Measurements from ENCODE around the gene SPON2.

Gene SPON2

DNA sequence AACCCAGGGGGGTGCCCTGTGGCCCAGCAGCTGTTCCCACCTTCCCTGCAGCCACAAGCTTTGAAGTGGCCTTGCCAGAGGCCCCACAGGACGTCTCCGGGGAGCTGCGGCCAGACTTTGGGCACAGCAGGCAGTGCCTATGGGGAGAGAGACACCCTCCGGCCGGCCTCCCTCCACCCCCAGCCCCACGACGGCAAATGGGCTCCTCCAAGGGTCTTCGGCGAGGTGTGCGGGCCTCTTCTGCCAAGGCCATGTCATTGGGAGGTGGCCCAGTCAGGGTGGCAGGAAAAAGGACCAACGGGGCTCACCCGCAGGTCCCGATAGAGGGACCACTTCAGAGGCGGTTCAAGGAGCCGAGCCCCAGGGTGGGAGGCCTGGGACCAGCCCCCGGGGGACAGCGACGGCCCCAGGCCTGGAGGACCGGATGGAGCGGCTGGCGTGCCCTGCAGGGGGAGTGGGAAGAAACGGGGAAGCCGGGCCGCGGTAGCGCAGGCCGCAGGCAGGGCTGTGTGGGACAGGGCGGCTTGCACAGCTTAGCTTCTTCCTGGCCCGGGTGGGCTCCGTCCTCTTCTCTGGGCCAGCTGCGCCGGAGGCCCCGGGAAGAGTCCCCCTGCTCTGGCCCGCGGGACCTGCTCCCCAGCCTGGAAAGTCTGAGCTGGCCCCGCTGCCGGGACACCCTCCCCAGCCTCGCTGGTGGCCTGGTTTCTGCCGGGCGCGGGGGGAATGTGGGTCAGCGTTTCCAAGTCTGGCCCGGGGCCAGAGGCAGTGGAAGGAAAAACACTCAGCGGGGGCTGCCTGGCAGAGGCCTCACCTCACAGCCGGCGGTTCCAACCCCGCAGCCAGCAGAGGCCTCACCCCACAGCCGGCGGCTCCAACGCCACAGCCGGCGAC lies 21.9 kb upstream of the SPON2 start:
- no peak for ATAC-seq

DNA sequence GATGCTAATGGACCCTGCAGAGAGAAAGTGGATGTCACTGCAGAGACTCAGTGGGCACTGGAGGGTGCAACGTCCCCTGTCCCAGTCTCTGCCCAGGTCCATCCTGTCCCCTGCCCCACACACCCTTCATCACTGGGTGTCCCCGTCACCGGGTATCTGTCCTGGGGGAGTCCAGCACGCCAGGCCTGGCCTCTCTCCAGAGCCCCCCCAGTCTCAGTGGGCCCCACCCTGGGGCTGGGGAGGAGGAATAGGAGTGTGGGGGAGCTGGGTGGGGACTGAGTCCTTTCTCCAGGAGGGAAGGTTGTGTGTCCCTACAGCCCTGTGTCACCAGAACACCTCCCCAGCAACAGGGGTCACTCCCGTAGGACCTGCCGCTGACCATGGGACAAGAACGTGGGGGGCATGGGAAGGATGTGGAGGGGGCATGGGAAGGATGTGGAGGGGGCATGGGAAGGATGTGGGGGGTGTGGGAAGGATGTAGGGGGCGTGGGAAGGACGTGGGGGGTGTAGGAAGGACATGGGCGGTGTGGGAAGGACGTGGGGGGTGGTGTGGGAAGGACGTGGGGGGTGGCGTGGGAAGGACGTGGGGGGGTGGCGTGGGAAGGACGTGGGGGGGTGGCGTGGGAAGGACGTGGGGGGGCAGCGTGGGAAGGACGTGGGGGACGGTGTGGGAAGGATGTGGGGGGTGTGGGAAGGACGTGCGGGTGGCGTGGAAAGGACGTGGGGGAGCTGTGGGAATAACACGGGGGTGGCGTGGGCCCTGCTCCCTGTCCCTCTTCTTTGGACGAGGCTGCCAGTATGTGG lies 21.0 kb upstream of the SPON2 start:
- ATAC-seq: no peak

DNA sequence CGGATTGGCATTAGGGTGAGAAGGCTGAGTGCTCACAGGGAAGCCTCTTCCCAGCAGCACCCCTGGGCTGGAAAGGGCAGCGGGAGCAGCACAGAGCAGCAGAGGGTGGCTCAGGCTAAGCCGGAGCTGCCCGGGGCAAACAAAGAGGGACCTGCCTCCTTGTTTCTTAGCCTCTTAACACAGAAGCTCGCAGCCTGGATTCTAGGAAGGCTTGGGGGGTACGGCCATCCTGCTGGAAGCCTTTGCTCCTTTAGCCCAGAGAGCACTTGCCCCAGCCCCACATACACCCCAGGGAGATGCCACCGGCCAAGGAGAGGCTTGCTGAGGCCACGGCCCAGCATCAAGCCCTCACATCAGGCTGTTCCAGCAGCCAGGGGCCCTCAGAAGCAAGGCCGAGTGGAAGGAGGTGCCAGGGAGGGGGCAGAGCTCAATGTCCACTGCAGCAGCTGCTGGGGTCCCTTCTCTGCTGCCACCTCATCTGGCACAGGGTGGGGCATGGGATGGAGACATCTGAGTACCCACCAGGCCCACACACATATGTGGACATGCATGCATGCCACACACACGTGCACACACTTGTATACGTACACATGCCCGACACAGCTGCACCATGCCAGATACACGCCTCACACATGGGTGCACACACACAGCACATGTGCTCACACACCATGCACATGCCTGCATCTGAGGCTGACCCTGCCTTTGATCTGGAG lies 20.3 kb upstream of the SPON2 start:
- no peak for ATAC-seq

DNA sequence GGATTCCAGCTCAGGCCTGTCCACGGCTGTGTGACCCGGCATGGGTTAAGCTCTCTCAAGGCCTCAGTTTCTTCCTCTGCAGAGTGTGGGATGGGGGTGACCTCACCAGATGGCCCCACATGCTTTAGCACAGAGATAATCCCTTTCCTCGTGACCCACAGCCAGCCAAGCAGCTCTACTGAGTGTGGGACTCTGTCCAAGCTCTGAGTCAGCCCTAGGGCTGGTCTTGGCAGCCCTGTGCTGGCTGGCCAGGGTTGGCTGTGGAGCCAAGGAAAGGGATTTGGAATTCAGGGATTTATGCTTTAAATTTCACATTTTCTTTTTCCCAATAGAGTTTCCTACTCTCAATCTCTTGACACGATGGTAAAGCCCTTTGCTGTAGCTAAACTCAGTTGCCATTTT lies 19.7 kb upstream of the SPON2 start:
- ATAC-seq: no peak

DNA sequence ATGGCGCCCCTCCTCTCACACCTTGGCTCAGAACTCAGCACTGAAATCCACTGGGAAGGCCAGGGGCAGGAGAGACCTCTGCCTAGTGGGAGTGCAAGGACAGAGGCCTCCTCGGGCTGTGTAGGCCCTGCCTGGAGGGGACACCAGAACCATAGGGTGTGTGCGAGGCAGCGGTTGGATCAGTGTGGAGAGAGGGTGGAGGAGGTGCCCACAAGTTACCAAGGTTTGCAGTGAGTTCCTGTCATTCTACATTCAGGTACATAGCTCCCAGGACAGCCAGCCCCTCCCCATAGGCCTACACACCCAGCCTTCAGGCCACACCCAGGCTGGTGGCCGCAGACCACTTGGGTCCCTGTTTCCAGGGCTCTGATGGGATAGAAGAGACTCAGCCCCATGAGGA lies 19.2 kb upstream of the SPON2 start:
- no peak for ATAC-seq

DNA sequence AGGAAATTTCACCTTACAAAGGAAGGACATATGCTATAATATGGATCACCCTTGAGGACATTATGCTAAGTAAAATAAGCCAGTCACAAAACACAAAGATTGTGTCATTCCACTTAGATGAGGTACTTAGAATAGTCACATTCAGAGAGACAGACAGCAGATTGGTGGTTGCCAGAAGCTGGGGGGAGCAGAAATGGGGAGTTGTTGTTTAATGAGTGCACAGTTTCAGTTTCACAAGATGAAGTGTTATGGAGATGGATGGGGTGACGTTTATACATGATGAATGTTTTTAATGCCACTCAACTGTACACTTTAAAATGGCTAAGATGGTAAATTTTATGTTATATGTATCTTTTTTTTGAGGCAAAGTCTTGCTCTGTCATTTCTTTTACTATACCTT lies 14.8 kb upstream of the SPON2 start:
- peak; percentile 96 to 99 for ATAC-seq

DNA sequence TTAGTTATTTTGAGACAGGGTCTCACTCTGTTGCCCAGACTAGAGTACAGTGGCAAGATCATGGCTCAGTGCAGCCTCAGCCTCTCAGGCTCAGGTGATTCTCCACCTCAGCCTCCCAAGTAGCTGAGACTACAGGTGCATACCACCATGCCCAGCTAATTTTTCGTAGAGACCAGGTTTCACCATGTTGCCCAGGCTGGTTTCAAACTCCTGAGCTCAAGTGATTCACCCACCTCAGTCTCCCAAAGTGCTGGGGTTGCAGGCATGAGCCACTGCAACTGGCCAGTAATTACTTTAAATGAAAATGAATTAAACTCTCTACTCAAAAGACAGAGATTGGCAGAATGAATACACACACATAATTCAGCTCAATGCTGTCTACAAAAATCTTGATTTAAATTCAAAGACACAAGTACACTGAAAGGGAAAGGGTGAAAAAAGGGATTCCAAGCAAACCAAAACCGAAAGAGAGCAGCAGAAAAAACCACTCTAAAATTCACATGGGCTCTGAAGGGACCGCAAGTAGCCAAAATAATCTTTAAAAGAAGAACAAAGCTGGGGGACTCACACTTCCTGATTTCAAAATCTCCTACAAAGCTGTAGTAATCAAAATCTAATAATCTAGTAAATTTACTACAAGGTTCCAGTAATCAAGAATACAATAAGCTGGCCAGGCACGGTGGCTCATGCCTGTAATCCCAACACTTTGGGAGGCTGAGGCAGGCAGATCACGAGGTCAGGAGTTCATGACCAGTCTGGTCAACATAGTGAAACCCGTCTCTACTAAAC lies 11.8 kb upstream of the SPON2 start:
- no peak for ATAC-seq

DNA sequence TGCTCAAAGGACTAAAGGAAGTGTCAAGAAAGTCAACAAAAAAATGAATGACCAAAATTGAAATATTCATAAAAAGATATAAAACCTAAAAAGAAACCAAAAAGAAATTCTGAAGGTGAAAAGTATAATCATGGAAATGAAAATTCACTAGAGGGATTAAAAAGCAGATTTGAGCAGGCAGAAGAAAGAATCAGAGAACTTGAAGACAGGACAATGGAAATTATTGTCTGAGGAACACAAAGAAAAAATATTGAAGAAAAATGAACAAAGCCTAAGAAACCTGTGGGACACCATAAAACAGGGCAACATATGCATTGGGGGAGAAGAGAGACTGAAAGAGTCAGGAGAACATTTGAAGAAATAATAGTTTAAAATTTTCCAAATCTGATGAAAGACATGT lies 9.9 kb upstream of the SPON2 start:
- ATAC-seq: no peak

DNA sequence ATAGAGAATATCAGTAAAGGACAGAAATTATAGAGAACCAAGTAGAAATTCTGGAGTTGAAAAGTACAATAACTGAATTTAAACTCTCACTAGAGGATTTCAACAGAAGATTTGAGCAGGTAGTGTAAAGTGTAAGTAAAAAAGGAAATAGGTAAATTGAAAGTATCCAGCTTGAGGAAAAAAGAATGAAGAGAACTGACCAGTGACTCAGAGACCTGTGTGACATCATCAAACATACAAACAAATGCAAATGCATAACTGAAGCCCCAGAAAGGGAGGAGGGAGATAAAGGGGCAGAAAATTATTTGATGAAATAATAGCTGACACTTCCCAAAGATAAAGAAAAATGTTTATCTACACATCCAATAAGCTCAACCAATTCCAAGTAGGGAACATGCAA lies 8.3 kb upstream of the SPON2 start:
- ATAC-seq: no peak

DNA sequence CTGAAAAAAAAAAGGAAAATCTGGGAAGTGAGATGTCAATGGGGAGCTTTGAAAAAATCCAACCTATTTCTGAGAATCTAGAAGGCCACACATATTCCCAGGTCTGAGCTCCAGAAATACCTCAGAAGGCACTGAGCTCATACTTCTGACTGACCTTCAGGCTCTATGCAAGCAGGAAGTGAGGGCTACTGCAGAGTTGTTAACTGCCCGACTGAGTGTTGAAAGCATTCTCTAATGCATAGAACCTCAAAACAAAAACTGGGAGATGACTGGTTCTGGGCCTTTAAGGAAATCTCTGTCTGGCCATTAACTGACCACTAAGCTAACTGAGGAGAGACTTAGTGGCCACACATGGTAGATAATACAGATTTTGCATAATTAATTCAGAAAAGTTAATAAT lies 7.6 kb upstream of the SPON2 start:
- ATAC-seq: no peak

DNA sequence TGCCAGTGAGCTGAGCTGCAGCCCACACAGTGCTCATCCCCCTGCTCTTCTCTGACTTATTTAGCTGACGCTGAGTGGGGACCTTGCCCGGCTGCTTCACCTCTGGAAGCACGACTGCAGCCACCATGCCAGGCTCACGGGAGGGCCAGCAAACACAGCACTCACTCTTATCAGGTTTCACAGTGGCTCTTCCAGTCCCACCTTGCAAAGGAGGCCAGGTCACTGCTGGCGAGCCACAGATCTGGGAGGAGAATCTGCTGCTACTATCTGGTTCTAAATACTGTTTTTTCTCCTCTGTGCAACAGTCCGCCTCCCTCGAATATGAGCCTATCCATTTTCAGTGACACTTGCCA lies 6.7 kb upstream of the SPON2 start:
- no peak for ATAC-seq

DNA sequence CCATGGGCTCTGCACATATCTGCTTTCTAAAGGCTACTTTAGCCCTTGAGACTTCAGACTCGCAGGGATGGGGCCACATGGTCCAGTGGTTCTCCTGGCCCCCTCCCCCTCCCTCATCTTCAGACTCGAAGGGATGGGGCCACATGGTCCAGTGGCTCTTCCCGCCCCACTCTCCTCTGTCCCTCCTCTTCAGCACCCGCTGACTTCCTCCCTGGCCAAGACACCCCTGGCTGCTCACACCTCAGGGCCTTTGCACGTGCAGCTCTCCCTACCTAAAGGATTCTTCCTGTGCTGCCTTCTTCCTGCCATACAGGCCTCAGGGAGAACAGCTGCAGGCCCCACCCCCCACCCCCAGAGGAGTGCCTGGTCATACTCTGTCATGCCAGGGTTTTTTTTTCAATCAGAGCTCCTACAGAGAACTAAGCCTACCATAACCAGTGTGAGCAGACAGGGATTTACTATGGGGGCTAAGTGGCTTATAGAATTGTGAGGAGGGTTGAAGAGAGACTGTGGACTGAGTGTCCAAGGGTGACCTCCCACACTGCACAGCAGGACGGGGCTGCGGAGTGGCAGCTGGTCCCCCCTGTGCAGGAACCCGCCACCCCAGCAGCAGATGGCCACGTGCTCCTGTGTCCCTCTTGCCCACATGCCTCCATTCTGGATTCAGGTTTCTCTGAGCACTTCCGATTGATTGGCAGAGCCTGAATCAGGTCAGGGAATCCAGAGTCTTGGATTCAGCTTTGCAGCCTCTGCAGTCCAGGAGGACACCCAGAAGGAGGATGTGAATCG lies 6.1 kb upstream of the SPON2 start:
- ATAC-seq: no peak

DNA sequence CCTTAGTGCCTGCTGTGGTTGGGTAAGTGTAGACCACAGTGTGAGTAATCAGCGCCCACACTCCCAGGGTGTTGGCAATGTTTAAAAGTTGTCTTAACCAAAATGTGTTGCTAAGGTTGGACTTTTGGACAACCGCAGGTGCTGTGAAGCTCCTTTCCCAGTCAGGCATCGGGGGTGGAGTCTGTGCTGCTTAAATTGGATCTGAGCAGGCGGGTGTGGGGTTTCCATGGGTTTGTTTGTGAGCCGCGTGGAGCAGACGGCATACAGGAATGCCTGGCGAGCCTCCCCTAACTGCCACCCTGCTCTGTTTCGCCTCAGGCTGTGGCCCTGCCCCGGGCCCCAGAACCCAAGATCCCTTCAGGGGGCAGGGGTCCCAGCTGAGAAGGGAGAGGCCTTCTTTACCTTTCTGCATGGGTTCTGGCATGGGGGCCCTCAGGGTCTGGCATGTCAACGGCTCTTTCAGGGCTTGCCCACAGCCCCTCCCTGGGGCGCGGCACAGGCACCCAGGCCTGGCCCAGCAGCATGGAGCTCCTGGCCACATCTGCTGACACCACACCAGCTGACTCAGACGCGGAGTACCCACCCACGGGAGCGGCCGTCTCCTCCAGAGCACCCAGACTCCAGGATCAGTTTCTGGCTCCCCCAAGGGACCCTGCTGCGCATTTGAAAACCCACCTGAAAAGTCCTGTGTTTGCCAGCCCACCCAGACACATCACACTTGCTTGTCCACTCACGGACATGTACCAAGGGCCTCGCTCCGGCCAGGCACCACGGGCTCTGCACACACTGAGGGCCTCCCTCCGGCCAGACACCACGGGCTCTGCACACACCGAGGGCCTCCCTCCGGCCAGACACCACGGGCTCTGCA lies 5.1 kb upstream of the SPON2 start:
- ATAC-seq: no peak

DNA sequence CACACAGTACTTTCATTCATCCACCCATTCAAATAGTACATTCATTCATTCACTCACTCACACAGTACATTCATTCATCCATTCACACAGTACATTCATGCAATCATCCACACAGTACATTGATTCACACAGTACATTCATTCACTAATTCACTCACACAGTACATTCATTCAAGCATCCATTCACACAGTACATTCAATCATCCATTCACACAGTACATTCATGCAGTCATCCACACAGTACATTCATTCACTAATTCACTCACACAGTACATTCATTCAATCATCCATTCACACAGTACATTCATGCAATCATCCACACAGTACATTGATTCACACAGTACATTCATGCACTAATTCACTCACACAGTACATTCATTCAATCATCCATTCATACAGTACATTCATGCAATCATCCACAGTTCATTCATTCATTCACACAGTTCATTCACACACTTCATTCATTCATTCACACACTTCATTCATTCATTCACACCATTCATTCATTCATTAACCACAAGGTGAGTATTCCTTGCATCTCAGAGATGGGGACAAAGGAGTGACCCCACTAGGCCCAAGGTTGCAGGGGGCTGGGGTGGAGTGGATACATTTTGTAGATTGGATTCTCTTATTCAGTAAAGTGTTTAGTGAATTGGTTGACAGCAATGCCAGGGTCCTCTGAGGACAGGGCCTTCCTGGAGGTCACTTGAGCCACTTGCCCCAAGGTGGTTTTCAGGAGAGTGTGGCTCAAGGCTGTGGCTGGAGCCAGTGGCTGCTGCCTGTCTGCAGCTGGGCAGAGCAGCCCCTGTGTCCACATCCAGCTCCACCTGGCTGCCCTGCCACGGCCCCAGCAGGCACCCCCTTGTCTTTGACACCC lies 4.3 kb upstream of the SPON2 start:
- ATAC-seq: no peak

DNA sequence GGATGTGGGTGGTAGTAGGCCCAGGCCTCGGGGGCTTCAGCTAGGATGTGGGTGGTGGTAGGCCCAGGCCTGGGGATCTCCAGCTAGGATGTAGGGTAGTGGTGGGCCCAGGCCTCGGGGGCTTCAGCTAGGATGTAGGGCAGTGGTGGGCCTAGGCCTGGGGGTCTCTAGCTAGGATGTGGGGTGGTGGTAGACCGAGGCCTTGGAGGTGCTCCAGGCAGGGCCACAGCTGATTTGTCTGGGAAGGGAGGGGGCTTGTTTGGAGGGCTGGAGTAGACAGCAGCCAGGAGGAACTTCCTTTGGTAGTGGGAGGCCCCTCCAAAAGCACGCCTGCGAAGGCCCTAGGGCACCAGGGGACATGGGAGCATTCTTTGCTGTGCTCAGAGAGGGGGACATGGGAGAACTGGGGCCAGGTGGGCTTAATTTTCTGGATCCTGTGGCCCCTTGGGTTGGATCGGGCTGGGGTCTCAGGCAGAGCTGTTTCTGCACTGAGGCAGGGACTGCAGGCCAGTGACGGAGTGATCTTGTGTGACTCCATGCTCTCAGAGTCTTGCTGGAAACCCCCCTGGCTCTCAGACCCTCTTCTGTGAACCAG lies 3.3 kb upstream of the SPON2 start:
- ATAC-seq: no peak

DNA sequence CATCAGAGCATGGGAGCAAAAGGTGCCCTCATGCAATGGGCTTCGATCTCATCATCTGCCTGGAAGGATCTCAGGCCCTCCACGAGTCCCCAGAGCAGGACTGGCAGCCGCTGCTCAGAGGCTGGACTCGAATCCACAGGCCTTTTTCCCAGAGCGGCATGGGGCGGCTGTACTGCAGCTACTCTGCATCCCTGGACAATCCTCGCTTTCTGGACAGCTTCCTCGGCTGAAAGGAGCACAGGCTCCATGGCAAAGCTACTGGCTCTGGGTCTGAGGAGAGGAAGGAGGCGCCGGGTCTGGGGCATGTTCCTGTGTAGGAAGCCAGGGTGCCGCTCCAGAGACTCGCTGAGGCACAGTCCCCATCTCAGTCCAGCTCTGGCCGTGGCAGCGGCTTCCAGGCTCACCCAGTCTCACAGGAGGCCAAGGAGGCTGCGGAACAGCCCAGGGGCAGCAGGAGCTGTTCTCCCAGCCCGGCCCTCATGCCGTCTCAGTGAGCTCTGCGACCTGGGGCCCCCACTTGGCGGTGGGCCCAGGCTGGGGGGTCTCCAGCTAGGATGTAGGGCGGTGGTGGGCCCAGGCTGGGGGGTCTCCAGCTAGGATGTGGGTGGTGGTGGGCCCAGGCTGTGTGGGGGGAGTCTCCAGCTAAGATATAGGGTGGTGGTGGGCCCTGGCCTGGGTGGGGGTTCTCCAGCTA lies 2.7 kb upstream of the SPON2 start:
- no peak for ATAC-seq

DNA sequence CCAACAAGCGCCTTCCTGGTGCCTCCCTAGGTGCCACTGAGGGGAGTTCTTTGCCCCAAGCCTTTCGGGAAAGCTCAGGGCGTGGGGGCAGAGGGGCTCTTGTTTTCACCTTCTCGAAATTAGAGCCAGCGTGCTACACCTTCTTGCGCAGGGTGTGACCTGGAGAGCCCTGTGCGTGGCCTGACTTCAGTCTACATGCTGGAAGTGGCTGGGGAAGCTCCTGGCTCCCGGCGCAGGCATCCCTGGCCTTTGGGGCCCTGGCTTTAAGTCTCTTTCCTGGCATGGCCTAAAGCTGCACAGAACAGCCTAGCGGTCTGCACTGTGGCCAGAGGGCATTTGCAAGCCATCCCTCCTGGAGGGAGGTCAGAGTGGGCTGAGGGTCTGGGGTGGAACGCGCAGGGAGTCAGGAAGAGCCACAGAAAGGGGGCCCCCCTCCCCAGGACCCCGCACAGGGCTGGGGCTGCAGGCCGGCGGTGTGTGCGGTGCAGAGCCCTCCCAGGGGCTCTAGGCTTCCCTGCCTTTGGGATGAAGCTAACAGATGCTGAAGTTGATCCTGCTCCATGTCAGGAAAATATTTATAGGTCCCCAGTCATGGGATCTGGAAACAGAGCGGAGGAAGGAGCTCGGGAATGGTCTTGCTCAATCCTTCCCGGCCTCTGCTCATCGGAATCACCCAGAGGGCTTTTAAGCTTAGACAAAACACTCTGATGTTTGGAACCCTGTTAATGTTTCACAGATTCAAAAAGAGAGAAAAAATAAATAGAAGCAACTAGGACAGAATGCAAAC lies 781 bp upstream of the SPON2 start:
- ATAC-seq: no peak
